Thyroid gland (tissue), 4 donors: ENCODE measurements around the gene LPP.

Source experiments
- CTCF ChIP-seq, 6 experiments: fragments of 200-600 bp in 3 of 6; fragments of 450-650 bp in 3 of 6; sonication (generic) in 3 of 6; IDR thresholded peaks; one replicate each; pipeline ENCODE4 v1.5.1; 2016 to 2019; ENCODE audit warnings: antibody characterized with exemption in 6 of 6, mild to moderate bottlenecking in 2 of 6, inconsistent platforms in 1 of 6, moderate library complexity in 1 of 6
- POLR2A ChIP-seq, 2 donors: fragments of 450-650 bp; IDR thresholded peaks; one replicate each; pipeline ENCODE4 v1.6.1; 2017; ENCODE audit warnings: antibody characterized with exemption in 2 of 2, mild to moderate bottlenecking in 2 of 2, moderate library complexity in 1 of 2

DNA sequence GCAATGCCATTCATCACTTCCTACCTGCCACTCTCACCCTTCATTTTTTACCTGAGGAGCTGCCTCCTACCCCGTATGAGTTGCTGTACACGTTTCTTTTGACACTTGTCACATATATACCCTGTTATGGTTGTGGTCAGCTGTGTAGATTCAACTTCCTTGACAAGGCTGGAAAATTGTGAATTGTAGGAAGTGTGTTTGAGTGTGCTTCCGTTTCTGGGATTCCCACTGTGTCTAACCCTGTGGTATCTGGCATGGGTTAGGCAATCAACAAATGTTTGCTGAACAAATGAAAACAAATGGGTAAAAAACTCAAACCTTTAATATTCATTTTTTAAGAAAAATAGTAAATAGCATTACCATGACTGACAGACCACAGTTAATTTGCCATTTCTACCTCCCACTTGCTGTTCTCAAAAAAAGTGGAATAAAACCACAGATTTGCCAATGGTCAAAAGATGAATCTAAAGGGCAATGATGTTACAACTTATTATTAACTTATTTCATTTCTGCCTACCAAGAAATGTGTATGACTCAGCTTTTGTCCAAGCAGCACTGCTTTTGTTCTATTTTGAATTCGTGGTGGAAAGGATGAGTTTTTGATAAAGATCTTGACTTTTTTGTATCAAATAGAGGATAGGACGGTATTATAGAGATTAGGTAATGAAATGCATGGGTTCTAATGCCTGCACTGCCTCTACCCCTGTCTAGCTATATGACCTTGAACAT is 404.6 kb downstream of the LPP start:
- no peak for TF ChIP-seq POLR2A (IDR thresholded peaks at IDR 0.05)
- TF ChIP-seq CTCF (IDR thresholded peaks at IDR 0.05): no peak
